SJSA1 (cell line): ENCODE measurements around the gene SHISA8. TPM values are rescaled to one million over a fixed set of nuclear protein-coding genes. Genes with fewer than 3 reads are reported as not detected.

Source experiments
- DNase-seq, 2 experiments: peaks; one replicate each; pipeline ENCODE4 v3.0.0-alpha.2; 2015 to 2020; ENCODE audit warnings: low spot score in 2 of 2, low read depth in 1 of 2
- H3K27ac ChIP-seq: fragments of 250-450 bp; sonication (Bioruptor Pico); 2 replicates; pipeline ENCODE4 v1.5.1; 2020; ENCODE audit warnings: mild to moderate bottlenecking, moderate library complexity
- H3K27me3 ChIP-seq: fragments of 250-450 bp; sonication (Bioruptor Pico); replicated peaks from 2 replicates; pipeline ENCODE4 v1.5.1; 2020; ENCODE audit warnings: mild to moderate bottlenecking, moderate library complexity
- H3K36me3 ChIP-seq: fragments of 250-450 bp; sonication (Bioruptor Pico); 2 replicates; pipeline ENCODE4 v1.5.1; 2020; ENCODE audit warnings: mild to moderate bottlenecking
- H3K4me1 ChIP-seq: fragments of 250-450 bp; sonication (Bioruptor Pico); replicated peaks from 2 replicates; pipeline ENCODE4 v1.6.1; 2021; ENCODE audit warnings: mild to moderate bottlenecking
- H3K4me3 ChIP-seq: fragments of 250-450 bp; sonication (Bioruptor Pico); 2 replicates; pipeline ENCODE4 v1.5.1; 2020; ENCODE audit warnings: mild to moderate bottlenecking
- H3K9me3 ChIP-seq: fragments of 250-450 bp; sonication (Bioruptor Pico); replicated peaks from 2 replicates; pipeline ENCODE4 v1.5.1; 2020; ENCODE audit warnings: mild to moderate bottlenecking
- total RNA-seq: library from RNA; depleted of rRNA; stranded (reverse); fragments of >200 nt; shearing (Covaris generic); gene quantifications from 2 replicates; pipeline ENCODE4 v1.2.3, GENCODE V29; 2014

The SHISA8 gene
- total RNA-seq, 1 experiment from 2014 or later, result not detected

GRCh38 chr22:41904450-41905410 is 10.1 kb downstream of the SHISA8 start:
- peaks cover 16% of the 10 kb centered on the region for H3K4me1 ChIP-seq
- H3K36me3 ChIP-seq, result peaks cover 28% of the 10 kb centered on the region
- no peak overlapping the region for H3K27ac ChIP-seq
- H3K27me3 ChIP-seq, result peaks cover 9% of the 10 kb centered on the region
- H3K4me3 ChIP-seq, result no peak overlapping the region
- no peaks in the 10 kb centered on the region for H3K9me3 ChIP-seq
- no peak for DNase-seq

GRCh38 chr22:41902932-41903421 is 11.9 kb downstream of the SHISA8 start:
- H3K9me3 ChIP-seq, result no peaks in the 10 kb centered on the region

GRCh38 chr22:41902016-41902415 is 12.9 kb downstream of the SHISA8 start:
- H3K27ac ChIP-seq, result no peak overlapping the region
- H3K4me3 ChIP-seq, result no peak overlapping the region
- H3K9me3 ChIP-seq, result no peaks in the 10 kb centered on the region
- DNase-seq, result no peak
- peaks cover 16% of the 10 kb centered on the region for H3K4me1 ChIP-seq
- peaks cover 41% of the 10 kb centered on the region for H3K36me3 ChIP-seq
- H3K27me3 ChIP-seq, result no peaks in the 10 kb centered on the region

More at GRCh38 chr22:41902932-41903421, 11.9 kb downstream of the SHISA8 start:
- Histone ChIP-seq H3K4me1 (peaks cover 16% of the 10 kb centered on the region), H3K27ac (no peak overlapping the region), H3K27me3 (no peaks in the 10 kb centered on the region), H3K36me3 (peaks cover 36% of the 10 kb centered on the region), H3K4me3 (no peak overlapping the region)
- no peak for DNase-seq

GRCh38 chr22:41900652-41901312 is 14.1 kb downstream of the SHISA8 start:
- no peaks in the 10 kb centered on the region for H3K9me3 ChIP-seq

GRCh38 chr22:41899992-41900651 is 14.8 kb downstream of the SHISA8 start:
- DNase-seq, result no peak
- H3K9me3 ChIP-seq, result no peaks in the 10 kb centered on the region
- no peak overlapping the region for H3K27ac ChIP-seq
- no peak overlapping the region for H3K4me3 ChIP-seq
- peaks cover 16% of the 10 kb centered on the region for H3K4me1 ChIP-seq
- peaks cover 40% of the 10 kb centered on the region for H3K36me3 ChIP-seq
- no peaks in the 10 kb centered on the region for H3K27me3 ChIP-seq

More at GRCh38 chr22:41900652-41901312, 14.1 kb downstream of the SHISA8 start:
- Histone ChIP-seq H3K4me1 (peaks cover 16% of the 10 kb centered on the region), H3K27ac (no peak overlapping the region), H3K4me3 (no peak overlapping the region), H3K36me3 (peaks cover 42% of the 10 kb centered on the region), H3K27me3 (no peaks in the 10 kb centered on the region)
- DNase-seq, result no peak

- H3K4me1 ChIP-seq, result peaks cover 14% of the 10 kb centered on the region
- no peaks in the 10 kb centered on the region for H3K27me3 ChIP-seq
- H3K36me3 ChIP-seq, result peaks cover 34% of the 10 kb centered on the region
- no peak for DNase-seq
- no peak overlapping the region for H3K27ac ChIP-seq
- no peaks in the 10 kb centered on the region for H3K9me3 ChIP-seq
- no peak overlapping the region for H3K4me3 ChIP-seq
Observed at GRCh38 chr22:41899110-41899509, 15.8 kb downstream of the SHISA8 start.

GRCh38 chr22:41898645-41899044 is 16.2 kb downstream of the SHISA8 start:
- Histone ChIP-seq H3K27ac (no peak overlapping the region), H3K36me3 (peaks cover 32% of the 10 kb centered on the region)

GRCh38 chr22:41893591-41894375 is 21.1 kb downstream of the SHISA8 start:
- Histone ChIP-seq H3K9me3 (no peaks in the 10 kb centered on the region), H3K4me3 (no peak overlapping the region), H3K4me1 (no peaks in the 10 kb centered on the region), H3K27me3 (no peaks in the 10 kb centered on the region), H3K27ac (no peak overlapping the region), H3K36me3 (peaks cover 25% of the 10 kb centered on the region)
- no peak for DNase-seq

More at GRCh38 chr22:41898645-41899044, 16.2 kb downstream of the SHISA8 start:
- Histone ChIP-seq H3K27me3 (no peaks in the 10 kb centered on the region), H3K9me3 (no peaks in the 10 kb centered on the region), H3K4me1 (peaks cover 9% of the 10 kb centered on the region), H3K4me3 (no peak overlapping the region)
- no peak for DNase-seq

- H3K4me3 ChIP-seq, result no peak overlapping the region
- H3K4me1 ChIP-seq, result no peaks in the 10 kb centered on the region
- H3K27ac ChIP-seq, result no peak overlapping the region
- no peak for DNase-seq
- no peaks in the 10 kb centered on the region for H3K27me3 ChIP-seq
- H3K9me3 ChIP-seq, result no peaks in the 10 kb centered on the region
- H3K36me3 ChIP-seq, result peaks cover 29% of the 10 kb centered on the region
Observed at GRCh38 chr22:41892721-41893120, 22.2 kb downstream of the SHISA8 start.

GRCh38 chr22:41891407-41891806 is 23.5 kb downstream of the SHISA8 start:
- Histone ChIP-seq H3K9me3 (no peaks in the 10 kb centered on the region), H3K4me1 (no peaks in the 10 kb centered on the region), H3K27me3 (no peaks in the 10 kb centered on the region), H3K27ac (no peak overlapping the region), H3K4me3 (no peak overlapping the region), H3K36me3 (peaks cover 31% of the 10 kb centered on the region)
- DNase-seq, result no peak

- Histone ChIP-seq H3K4me1 (no peaks in the 10 kb centered on the region), H3K4me3 (no peak overlapping the region), H3K27ac (no peak overlapping the region), H3K27me3 (no peaks in the 10 kb centered on the region), H3K36me3 (peaks cover 50% of the 10 kb centered on the region), H3K9me3 (no peaks in the 10 kb centered on the region)
- no peak for DNase-seq
Observed at GRCh38 chr22:41888627-41889200, 26.2 kb downstream of the SHISA8 start.

GRCh38 chr22:41885516-41885915 is 29.4 kb downstream of the SHISA8 start:
- no peaks in the 10 kb centered on the region for H3K9me3 ChIP-seq
- H3K36me3 ChIP-seq, result peaks cover 71% of the 10 kb centered on the region
- no peak overlapping the region for H3K27ac ChIP-seq
- no peaks in the 10 kb centered on the region for H3K4me1 ChIP-seq
- no peak overlapping the region for H3K4me3 ChIP-seq
- DNase-seq, result no peak
- no peaks in the 10 kb centered on the region for H3K27me3 ChIP-seq

- H3K4me3 ChIP-seq, result no peak overlapping the region
- no peak overlapping the region for H3K27ac ChIP-seq
- no peaks in the 10 kb centered on the region for H3K4me1 ChIP-seq
- no peaks in the 10 kb centered on the region for H3K9me3 ChIP-seq
- no peak for DNase-seq
- H3K27me3 ChIP-seq, result no peaks in the 10 kb centered on the region
- peaks cover 74% of the 10 kb centered on the region for H3K36me3 ChIP-seq
Observed at GRCh38 chr22:41885116-41885515, 29.8 kb downstream of the SHISA8 start.
